Measurements from ENCODE around the gene UBE2E2.

GRCh38 chr3:23573827-23574226 lies 370.7 kb downstream of the UBE2E2 start:
- TF ChIP-seq CTCF (IDR thresholded peaks at IDR 0.05; ENCODE audit: low read depth, low read length) (no peak), MAX (IDR thresholded peaks at IDR 0.05; ENCODE audit: low read depth, low read length) (no peak), POLR2A (IDR thresholded peaks at IDR 0.05; ENCODE audit: extremely low read depth, insufficient read length) (no peak), MYC (IDR thresholded peaks at IDR 0.05; ENCODE audit: low read depth, low read length) (no peak)
